Loucy (cell line): ENCODE measurements around the gene ASTN2.

Experiments
- H2AFZ ChIP-seq: fragments of 200-600 bp; sonication (generic); 2 replicates; pipeline ENCODE4 v1.6.0; 2016; ENCODE audit warnings: antibody characterized with exemption, mild to moderate bottlenecking, low read length, moderate library complexity
- H3F3A ChIP-seq: fragments of 200-600 bp; 2 replicates; pipeline ENCODE4 v1.6.0; 2016; ENCODE audit warnings: antibody characterized with exemption, low read depth, mild to moderate bottlenecking
- H3K27me3 ChIP-seq: fragments of 200-600 bp; sonication (generic); 2 replicates; pipeline ENCODE4 v1.6.1; 2014; ENCODE audit warnings: low read length, mild to moderate bottlenecking; ENCODE audit not compliant: insufficient read depth, poor library complexity, severe bottlenecking
- H3K36me3 ChIP-seq: fragments of 200-600 bp; sonication (generic); 2 replicates; pipeline ENCODE4 v1.6.1; 2016; ENCODE audit warnings: low read length; ENCODE audit not compliant: insufficient read depth
- H3K4me1 ChIP-seq: fragments of 200-600 bp; sonication (generic); 2 replicates; pipeline ENCODE4 v1.5.1; 2014; ENCODE audit warnings: low read length, mild to moderate bottlenecking; ENCODE audit not compliant: insufficient read depth, poor library complexity, severe bottlenecking
- H3K4me2 ChIP-seq: fragments of 200-600 bp; sonication (generic); 2 replicates; pipeline ENCODE4 v1.6.0; 2014; ENCODE audit warnings: antibody characterized with exemption, low read length, low read depth, mild to moderate bottlenecking; ENCODE audit not compliant: poor library complexity, severe bottlenecking
- H3K4me3 ChIP-seq: fragments of 200-600 bp; sonication (generic); 2 replicates; pipeline ENCODE4 v1.5.1; 2014; ENCODE audit warnings: low read length, mild to moderate bottlenecking, mixed read lengths; ENCODE audit not compliant: poor library complexity, severe bottlenecking
- H3K79me2 ChIP-seq: fragments of 200-600 bp; sonication (generic); 2 replicates; pipeline ENCODE4 v1.6.1; 2014; ENCODE audit warnings: low read length; ENCODE audit not compliant: insufficient read depth
- H3K9ac ChIP-seq: fragments of 200-600 bp; sonication (generic); 2 replicates; pipeline ENCODE4 v1.6.0; 2014; ENCODE audit warnings: mild to moderate bottlenecking, low read depth, low read length, moderate library complexity; ENCODE audit not compliant: poor library complexity, severe bottlenecking
- H3K9me2 ChIP-seq: fragments of 200-600 bp; sonication (generic); replicated peaks from 2 replicates; pipeline ENCODE4 v1.6.1; 2016; ENCODE audit warnings: low read depth, low read length, mixed read lengths
- H3K9me3 ChIP-seq: fragments of 200-600 bp; sonication (generic); 2 replicates; pipeline ENCODE4 v1.6.1; 2014; ENCODE audit warnings: mild to moderate bottlenecking, antibody characterized with exemption, low read length, low read depth; ENCODE audit not compliant: insufficient read depth
- H4K20me1 ChIP-seq: fragments of 200-600 bp; sonication (generic); 2 replicates; pipeline ENCODE4 v1.6.0; 2014; ENCODE audit warnings: antibody characterized with exemption, low read length, mild to moderate bottlenecking; ENCODE audit not compliant: insufficient read depth, poor library complexity, severe bottlenecking
- EZH2phosphoT487 ChIP-seq: fragments of 200-600 bp; IDR thresholded peaks from 2 replicates; pipeline ENCODE4 v1.6.1; 2018; ENCODE audit warnings: antibody characterized with exemption, mild to moderate bottlenecking, moderate library complexity, borderline replicate concordance
- TF ChIP-seq, protein P1 (sequence below): fragments of 200-600 bp; sonication (generic); conservative IDR thresholded peaks from 2 replicates; pipeline ENCODE4 v1.5.1; 2014; ENCODE audit warnings: mild to moderate bottlenecking, antibody characterized with exemption, low read length

Gene ASTN2

DNA sequence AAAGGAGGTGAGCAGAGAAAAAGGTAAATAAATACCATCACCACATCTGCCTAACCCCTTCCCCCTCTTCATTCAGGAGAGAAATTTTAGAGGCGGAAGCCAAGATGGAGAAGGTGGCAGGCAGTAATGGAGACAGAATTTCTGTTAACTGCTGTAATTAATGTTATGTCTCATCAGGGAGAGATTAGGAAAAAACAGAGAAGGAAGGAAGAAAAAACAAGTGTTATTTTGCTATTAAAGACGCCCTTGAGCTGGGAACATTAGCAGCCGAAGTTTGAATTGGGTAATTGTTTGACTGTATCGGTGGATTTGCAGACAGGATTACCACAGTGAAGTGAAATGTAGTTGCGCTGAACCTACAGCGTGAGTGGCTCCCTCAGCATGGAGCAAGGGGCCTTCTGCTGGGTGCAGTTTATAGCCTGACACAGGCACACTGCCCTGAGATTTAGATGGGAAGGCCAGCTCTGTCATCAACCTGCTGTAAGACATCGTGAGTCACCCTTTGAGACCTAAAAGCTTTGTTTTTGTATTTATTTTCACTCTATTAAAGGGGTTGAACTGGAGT is 136.3 kb downstream of the ASTN2 start:
- TF ChIP-seq, protein P1, sequence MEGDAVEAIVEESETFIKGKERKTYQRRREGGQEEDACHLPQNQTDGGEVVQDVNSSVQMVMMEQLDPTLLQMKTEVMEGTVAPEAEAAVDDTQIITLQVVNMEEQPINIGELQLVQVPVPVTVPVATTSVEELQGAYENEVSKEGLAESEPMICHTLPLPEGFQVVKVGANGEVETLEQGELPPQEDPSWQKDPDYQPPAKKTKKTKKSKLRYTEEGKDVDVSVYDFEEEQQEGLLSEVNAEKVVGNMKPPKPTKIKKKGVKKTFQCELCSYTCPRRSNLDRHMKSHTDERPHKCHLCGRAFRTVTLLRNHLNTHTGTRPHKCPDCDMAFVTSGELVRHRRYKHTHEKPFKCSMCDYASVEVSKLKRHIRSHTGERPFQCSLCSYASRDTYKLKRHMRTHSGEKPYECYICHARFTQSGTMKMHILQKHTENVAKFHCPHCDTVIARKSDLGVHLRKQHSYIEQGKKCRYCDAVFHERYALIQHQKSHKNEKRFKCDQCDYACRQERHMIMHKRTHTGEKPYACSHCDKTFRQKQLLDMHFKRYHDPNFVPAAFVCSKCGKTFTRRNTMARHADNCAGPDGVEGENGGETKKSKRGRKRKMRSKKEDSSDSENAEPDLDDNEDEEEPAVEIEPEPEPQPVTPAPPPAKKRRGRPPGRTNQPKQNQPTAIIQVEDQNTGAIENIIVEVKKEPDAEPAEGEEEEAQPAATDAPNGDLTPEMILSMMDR = no peak
- TF ChIP-seq EZH2phosphoT487 = no peak
- Histone ChIP-seq H3F3A (no peaks in the 10 kb centered on the region), H3K9me2 (no peaks in the 10 kb centered on the region), H3K27me3 (no peaks in the 10 kb centered on the region), H4K20me1 (no peaks in the 10 kb centered on the region), H3K9ac (no peak overlapping the region), H3K9me3 (no peaks in the 10 kb centered on the region), H3K4me1 (no peaks in the 10 kb centered on the region), H2AFZ (no peak overlapping the region), H3K4me3 (no peak overlapping the region), H3K79me2 (no peaks in the 10 kb centered on the region), H3K4me2 (no peak overlapping the region), H3K36me3 (no peaks in the 10 kb centered on the region)

DNA sequence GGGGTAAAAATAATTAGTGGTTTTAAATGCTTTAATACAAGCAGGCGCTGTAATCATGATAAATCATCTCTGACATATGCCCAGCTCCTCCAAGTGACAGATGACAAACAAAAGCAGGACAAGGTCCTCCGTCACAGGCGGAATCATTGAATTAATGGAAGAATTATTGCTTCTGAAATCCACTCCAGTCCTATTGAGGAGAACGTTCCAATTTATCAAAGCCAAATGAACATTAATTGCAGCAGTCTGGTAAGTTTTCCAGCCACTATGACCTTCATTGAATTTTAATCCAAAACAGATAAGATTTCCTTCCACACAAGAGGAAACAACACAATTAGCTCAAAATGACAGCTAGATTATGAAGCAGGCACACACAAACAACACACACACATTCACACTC is 136.8 kb downstream of the ASTN2 start:
- no peak overlapping the region for H2AFZ ChIP-seq
- no peaks in the 10 kb centered on the region for H4K20me1 ChIP-seq
- no peak overlapping the region for H3K9ac ChIP-seq
- H3K9me2 ChIP-seq = no peaks in the 10 kb centered on the region
- H3K9me3 ChIP-seq = no peaks in the 10 kb centered on the region
- H3K79me2 ChIP-seq = no peaks in the 10 kb centered on the region
- H3K4me1 ChIP-seq = no peaks in the 10 kb centered on the region
- no peak overlapping the region for H3K4me3 ChIP-seq
- TF ChIP-seq, protein P1 = no peak
- TF ChIP-seq EZH2phosphoT487 = no peak
- no peaks in the 10 kb centered on the region for H3K36me3 ChIP-seq
- no peak overlapping the region for H3K4me2 ChIP-seq
- H3K27me3 ChIP-seq = no peaks in the 10 kb centered on the region
- H3F3A ChIP-seq = no peaks in the 10 kb centered on the region

DNA sequence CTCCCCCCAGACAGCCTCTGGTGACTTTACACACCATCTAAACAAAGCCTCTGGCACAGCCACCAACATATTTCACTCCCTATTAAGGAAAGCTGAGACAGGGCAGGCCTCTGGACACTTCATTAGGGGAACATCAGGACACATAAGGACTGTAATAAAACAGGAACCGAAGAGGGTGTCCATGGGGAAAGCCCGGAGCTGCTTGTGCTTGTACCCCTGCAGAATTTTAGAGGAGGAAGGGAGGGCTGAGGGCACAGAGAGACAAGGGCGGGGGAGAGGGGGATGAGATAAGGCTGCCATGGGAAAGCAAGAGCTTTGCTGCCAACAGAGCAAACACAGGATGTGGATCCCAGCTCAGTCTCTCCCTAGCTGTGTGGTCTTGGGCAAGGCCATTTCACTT is 138.4 kb downstream of the ASTN2 start:
- H3K9ac ChIP-seq = no peak overlapping the region

More for the DNA sequence above, 138.4 kb downstream of the ASTN2 start:
- H3K36me3 ChIP-seq = no peaks in the 10 kb centered on the region
- H3K9me3 ChIP-seq = no peaks in the 10 kb centered on the region
- no peaks in the 10 kb centered on the region for H3F3A ChIP-seq
- no peaks in the 10 kb centered on the region for H4K20me1 ChIP-seq
- no peaks in the 10 kb centered on the region for H3K27me3 ChIP-seq
- H2AFZ ChIP-seq = no peak overlapping the region
- TF ChIP-seq EZH2phosphoT487 = no peak
- TF ChIP-seq, protein P1 = no peak
- no peaks in the 10 kb centered on the region for H3K9me2 ChIP-seq
- no peak overlapping the region for H3K4me2 ChIP-seq
- no peaks in the 10 kb centered on the region for H3K4me1 ChIP-seq
- H3K4me3 ChIP-seq = no peak overlapping the region
- no peaks in the 10 kb centered on the region for H3K79me2 ChIP-seq
